ENCODE results near the gene NRL. TPM values are rescaled to one million over a fixed set of nuclear protein-coding genes. Genes with fewer than 3 reads are reported as not detected.

The NRL gene
- total and polyA plus RNA-seq, 10 of the 15 experiments (the other 5 are each of a cell fraction or from before 2014, with no cell fraction given) = 0.11 to 4.4 (median 2.2) TPM

DNA sequence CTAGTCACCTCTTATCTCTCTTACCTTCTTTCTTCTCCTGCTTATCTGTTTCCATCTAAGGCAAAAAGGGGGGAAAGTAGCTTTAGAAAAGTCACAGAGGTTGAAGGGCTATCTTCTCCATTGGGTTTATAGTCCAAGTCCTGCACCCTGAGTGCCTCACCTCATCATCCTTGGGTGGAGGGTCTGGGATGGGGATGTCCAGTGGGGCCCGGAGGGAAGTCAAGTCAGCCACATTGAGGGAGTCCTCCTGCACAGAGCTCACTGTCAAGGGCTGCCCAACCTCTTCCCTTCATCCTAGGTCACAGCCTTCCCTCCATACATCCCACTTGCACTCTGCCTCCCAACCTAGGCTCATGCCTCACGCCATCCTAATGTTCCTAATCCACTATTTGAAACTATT, 30.5 kb upstream of the NRL start:
- WGBS (ENCODE audit: insufficient coverage, insufficient replicate concordance, low lambda C conversion rate, missing lambda C conversion rate) = 68% methylated on average over 2 of the region's 2 CpGs
- TF ChIP-seq CEBPB (IDR thresholded peaks at IDR 0.05; ENCODE audit: borderline replicate concordance in 1 of 2, low read depth in 2 of 2, low read length in 2 of 2) (no peak), MYC (IDR thresholded peaks at IDR 0.05; ENCODE audit: insufficient read depth, insufficient read length, insufficient replicate concordance, low read length, severe bottlenecking) (no peak), MLLT1 (IDR thresholded peaks at IDR 0.05) (no peak), NFYB (IDR thresholded peaks at IDR 0.05; ENCODE audit: insufficient read depth, low read depth, low read length) (no peak), EGR1 (IDR thresholded peaks at IDR 0.05; ENCODE audit: borderline replicate concordance in 1 of 2, low read depth in 2 of 2, low read length in 2 of 2) (no peak), STAT3 (IDR thresholded peaks at IDR 0.05; ENCODE audit: low read depth, low read length) (no peak), POLR2A (IDR thresholded peaks at IDR 0.05; ENCODE audit: low read depth, low read length) (no peak), RB1 (IDR thresholded peaks at IDR 0.05; ENCODE audit: borderline replicate concordance) (no peak), KLF5 (IDR thresholded peaks at IDR 0.05; ENCODE audit: partially characterized antibody) (no peak), EP300 (IDR thresholded peaks at IDR 0.05; ENCODE audit: borderline replicate concordance in 1 of 2, control insufficient read depth in 1 of 2, low read depth in 2 of 2, low read length in 2 of 2) (no peak), NRF1 (conservative IDR thresholded peaks at IDR 0.05; ENCODE audit: low read depth, low read length) (no peak), MEF2A (IDR thresholded peaks at IDR 0.05; ENCODE audit: insufficient read depth, low read depth, low read length) (no peak), TAF1 (IDR thresholded peaks at IDR 0.05; ENCODE audit: borderline replicate concordance, low read depth, low read length) (no peak), ATF7 (IDR thresholded peaks at IDR 0.05; ENCODE audit: low read depth) (no peak), ZBTB40 (IDR thresholded peaks at IDR 0.05; ENCODE audit: borderline replicate concordance) (no peak), SMARCA5 (IDR thresholded peaks at IDR 0.05) (no peak)
- TF ChIP-seq, protein P1, sequence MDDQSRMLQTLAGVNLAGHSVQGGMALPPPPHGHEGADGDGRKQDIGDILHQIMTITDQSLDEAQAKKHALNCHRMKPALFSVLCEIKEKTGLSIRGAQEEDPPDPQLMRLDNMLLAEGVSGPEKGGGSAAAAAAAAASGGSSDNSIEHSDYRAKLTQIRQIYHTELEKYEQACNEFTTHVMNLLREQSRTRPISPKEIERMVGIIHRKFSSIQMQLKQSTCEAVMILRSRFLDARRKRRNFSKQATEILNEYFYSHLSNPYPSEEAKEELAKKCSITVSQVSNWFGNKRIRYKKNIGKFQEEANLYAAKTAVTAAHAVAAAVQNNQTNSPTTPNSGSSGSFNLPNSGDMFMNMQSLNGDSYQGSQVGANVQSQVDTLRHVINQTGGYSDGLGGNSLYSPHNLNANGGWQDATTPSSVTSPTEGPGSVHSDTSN (IDR thresholded peaks at IDR 0.05; ENCODE audit: insufficient replicate concordance, low read depth, low read length) = no peak

More for the DNA sequence above, 30.5 kb upstream of the NRL start:
- FAIRE-seq (no peak), DNase-seq (ENCODE audit: low read depth, low spot score) (no peak), ATAC-seq (no peak)
- peaks cover 14% of the 10 kb centered on the region for H3K4me1 ChIP-seq (ENCODE audit: control insufficient read depth, insufficient read depth, low read length)
- in situ Hi-C loops (cut with MboI) (no loop called here), intact Hi-C loops (cut with micrococcal nuclease; ENCODE audit: unreplicated experiment) (loop anchor here (5.0 kb wide), 1 partner anchor 152 kb away; the partner anchor contains the start of genes DHRS1 and NOP9)
- peaks cover 70% of the 10 kb centered on the region for H3K79me2 ChIP-seq (ENCODE audit: control insufficient read depth, insufficient read depth, low read length)
- RAD21 ChIA-PET (ENCODE audit: unreplicated experiment) = interaction anchor here (0.9 to 3.9 kb wide), 6 partner anchors 8 to 83 kb away, joined by 3 to 37 read pairs (median 28); partner anchors contain the start of genes DCAF11, IRF9, NRL and PCK2
- no peaks in the 10 kb centered on the region for H3K27me3 ChIP-seq (replicated peaks in 1 of 2; ENCODE audit: control insufficient read depth in 2 of 2, insufficient read depth in 2 of 2, low read length in 1 of 2)
- POLR2A ChIA-PET = interaction anchor here (0.5 to 5.8 kb wide), 12 partner anchors 9 to 176 kb away, joined by 3 to 99 read pairs (median 18); partner anchors contain the start of genes CHMP4A, DCAF11, IPO4 and IRF9
- CTCF ChIA-PET = interaction anchor here (1.1 to 8.2 kb wide), 11 partner anchors 16 to 287 kb away, joined by 3 to 63 read pairs (median 6); partner anchors contain the start of genes CHMP4A, CIDEB, DCAF11 and IRF9
- peak overlapping the region; percentile 88 for H3K4me2 ChIP-seq (ENCODE audit: control insufficient read depth, insufficient read depth)
- SMC1A ChIA-PET (ENCODE audit: uncharacterized antibody, unreplicated experiment) = interaction anchor here (0.9 to 4.8 kb wide), 9 partner anchors 9 to 97 kb away, joined by 3 to 54 read pairs (median 18); partner anchors contain the start of genes DCAF11, IRF9, NRL and PCK2
- H2AFZ ChIP-seq (ENCODE audit: control insufficient read depth, low read depth, low read length) = no peak overlapping the region
- peaks cover 7 to 35% of the 10 kb centered on the region in 2 experiments for H3K36me3 ChIP-seq (ENCODE audit: control insufficient read depth in 2 of 2, insufficient read depth in 2 of 2, low read length in 1 of 2)
- peak overlapping the region; percentile 82 for H3K4me3 ChIP-seq
- no peaks in the 10 kb centered on the region for H4K20me1 ChIP-seq (ENCODE audit: control insufficient read depth, insufficient read depth)
- no peaks in the 10 kb centered on the region for H3K9me3 ChIP-seq (replicated peaks; ENCODE audit: control insufficient read depth, insufficient read depth, low read length)
- peak overlapping the region; percentile 94 for H3K27ac ChIP-seq (ENCODE audit: control insufficient read depth, insufficient read depth)
- H3K9ac ChIP-seq (ENCODE audit: control insufficient read depth, insufficient read depth, low read length) = peak overlapping the region; percentile 88
- BruUV-seq (replicated peaks) = no TSS peak

All from GM12878 (cell line).